HG02973 (cell line): ENCODE results near the gene MKRN2OS.
"Not testable (repeated sequence)": the region's sequence is repeated elsewhere in the genome, so short reads cannot be mapped to it uniquely, and the experiment has no call there.

Experiments used
- ATAC-seq: cut with Tn5 transposase; IDR thresholded peaks from one replicate; pipeline ENCODE4 v1.9.1; 2021; ENCODE audit warnings: moderate library complexity; ENCODE audit not compliant: unreplicated experiment

The MKRN2OS gene

DNA sequence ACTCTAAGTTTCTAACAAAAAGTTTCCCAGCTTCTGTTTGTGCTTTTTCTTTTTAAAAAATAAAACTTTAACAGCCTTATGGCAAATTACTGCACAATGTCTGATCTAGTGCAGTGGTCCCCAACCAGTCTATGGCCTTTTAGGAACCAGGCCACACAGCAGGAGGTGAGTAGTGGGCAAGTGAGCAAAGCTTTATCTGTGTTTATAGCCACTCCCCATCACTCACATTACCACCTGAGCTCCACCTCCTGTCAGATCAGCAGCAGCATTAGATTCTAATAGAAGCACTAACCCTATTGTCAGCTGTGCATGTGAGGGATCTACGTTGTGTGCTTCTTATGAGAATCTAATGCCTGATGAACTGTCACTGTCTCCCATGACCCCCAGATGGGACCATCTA is 17.2 kb upstream of the MKRN2OS start:
- ATAC-seq = no peak

GRCh38 chr3:12561397-12561796 is 16.1 kb upstream of the MKRN2OS start:
- no peak for ATAC-seq

DNA sequence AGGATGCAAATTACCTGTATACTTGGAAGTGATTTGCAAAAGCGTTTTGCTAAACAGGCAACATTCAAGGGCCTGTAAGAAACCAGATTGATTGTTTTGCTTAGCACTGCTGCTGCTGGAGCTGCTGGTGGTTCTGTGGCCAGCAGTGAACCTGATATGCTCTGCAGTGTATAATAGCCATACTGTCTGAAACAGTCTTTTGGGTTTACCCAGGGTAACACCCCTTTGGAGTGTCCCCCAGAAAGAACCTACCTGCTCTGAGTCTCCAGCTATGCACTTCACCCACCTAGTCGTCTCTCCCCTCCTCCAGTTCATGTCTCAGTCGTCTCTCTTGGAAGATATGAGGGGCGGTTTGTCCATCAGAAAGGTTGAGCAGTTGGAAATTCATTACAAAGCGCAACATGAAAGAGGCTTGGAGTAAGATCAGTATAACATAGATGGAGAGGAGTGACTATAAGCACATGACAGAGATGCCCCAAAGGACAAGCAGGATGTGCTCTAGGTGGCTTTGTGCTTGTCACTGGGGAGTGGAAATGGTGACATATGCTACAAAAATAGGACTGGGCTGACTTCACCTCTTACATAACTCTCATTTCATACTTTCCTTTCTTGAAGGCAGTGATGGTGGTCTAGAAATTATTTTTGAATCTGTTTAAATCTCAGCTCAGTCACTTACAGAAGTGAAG is 15.3 kb upstream of the MKRN2OS start:
- peak; percentile 53 for ATAC-seq

- ATAC-seq = no peak
These were observed 14.2 kb upstream of the MKRN2OS start for GRCh38 chr3:12559520-12559919.

DNA sequence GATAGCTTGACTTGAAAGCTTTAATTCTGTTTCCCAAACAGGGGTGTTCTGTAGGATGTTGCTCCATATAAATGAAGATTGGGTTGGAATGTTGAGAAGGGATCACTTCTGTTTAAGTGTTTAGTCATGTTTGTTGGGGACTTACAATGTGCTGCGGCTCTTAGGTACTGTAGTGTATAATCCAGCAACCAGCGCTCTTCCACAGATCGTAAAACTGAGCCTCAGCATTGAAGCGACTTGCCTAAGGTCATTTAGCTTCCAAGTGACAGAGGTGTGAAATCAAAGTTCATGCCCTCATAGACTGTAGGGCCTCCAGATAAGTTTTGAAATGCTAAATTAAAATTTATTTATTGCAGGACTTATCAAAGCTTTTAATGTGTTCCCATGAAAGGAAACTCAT is 13.4 kb upstream of the MKRN2OS start:
- ATAC-seq = no peak

DNA sequence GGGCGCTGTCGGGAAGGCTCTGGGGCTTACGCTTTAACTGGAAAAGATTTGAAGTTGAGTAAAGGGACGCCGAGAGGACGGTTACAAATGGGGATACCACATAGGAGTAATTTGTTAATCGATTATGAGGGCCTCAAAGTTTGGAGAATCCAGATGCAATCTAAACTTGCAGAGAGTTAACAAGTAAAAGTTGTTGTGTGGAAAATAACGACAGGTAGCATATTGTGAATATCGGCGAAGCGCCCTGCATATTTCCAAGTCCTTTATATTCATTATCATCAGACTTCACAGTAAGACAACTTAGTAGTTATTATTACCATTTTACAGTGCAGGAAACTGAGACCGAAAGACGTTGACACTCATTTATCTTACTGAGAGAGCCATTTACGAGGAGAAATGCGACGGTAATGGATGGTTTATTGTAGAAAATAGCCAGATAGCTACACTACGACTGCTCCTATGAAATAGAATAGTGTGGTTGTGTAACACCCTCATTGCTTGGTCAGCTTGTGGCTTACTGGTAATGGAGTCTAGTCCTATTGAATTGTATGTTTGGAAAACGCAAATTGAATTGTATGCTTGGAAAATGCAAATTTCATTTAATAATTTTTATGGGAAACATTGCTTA is 12.3 kb upstream of the MKRN2OS start:
- ATAC-seq = no peak

DNA sequence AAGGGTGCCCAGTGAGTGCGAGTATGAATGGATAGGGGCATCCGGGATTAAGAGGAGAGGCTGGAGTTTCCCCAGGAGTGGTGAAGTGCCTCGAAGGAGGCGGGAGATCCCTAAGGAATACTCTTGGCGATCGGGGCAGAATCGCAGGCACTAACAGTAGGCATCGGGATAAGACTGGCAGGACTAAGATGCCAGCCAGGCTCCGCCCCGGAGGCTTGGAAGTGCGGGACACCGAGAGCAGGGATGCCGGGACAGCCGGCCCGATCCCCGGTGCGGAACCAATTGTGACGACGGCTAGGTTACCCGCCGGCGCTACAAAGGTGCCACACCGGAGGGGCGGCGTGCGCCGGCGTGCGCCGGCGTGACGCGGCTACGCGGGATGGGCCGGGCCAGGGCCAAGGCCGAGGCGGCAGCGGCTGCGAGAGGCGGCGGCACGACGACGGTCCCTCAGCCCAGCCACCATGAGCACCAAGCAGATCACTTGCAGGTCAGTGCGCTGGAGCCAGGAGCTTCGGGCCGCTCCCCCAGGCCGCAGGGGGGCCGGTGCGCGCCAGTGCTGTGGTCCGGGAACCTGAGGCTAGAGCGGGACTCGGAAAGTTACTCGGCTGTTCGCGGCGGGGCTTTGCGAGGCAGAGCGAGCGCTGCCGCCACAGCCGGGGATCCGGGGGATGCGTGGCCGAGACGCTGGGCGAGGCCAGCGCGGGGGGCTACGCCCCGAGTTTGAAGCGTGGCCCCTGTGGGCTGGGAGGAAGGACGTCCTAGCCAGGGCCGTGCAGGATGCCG is 11.6 kb upstream of the MKRN2OS start, which contains the start of gene MKRN2:
MKRN2 (plus strand) TSS at position 398 of the 783 bp plus-strand sequence; CDS start at position 462, 64 bp downstream.
- ATAC-seq = peak; percentile 77

DNA sequence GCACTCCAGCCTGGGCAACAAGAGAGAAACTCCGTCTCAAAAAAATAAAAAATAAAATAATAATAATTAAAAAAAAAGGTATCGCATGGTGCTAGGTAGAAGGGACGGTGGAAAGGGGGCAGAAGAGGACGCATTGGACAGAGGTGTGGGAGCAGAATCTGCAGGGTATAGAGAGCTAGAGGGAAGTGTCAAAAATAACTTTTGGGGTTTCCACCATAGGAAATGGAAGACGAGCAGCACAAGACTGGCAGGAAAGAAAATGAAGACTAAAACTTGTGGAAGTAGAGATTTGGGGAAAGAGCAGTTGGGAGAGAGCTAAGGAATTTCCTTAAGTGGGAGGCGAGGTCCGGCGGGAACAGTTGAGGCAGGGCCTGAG is 11.0 kb upstream of the MKRN2OS start:
- ATAC-seq = no peak

DNA sequence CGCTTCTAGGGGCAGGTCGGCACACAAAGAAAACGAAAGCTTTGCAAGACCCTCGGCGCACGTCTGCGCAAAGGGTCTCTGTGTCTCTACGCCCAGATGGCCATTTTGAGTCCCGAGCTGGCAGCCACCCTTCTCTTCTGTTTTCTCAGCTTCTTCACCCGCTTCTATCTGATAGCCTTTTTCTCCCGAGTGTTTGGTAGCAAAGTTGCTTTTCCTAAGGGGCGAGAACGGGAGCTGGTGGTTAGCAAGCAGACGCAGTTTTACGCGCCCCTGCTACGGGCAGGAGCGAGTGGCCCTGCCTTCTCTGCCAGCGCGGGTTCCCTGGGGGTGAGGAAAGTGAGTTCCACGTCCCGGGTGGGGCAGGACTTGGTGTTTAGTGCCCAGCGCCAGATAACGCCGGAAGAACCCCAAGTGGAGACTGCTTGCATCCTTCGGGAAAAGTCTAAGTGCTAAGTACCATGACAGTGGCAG is 8.7 kb upstream of the MKRN2OS start:
- ATAC-seq = no peak

DNA sequence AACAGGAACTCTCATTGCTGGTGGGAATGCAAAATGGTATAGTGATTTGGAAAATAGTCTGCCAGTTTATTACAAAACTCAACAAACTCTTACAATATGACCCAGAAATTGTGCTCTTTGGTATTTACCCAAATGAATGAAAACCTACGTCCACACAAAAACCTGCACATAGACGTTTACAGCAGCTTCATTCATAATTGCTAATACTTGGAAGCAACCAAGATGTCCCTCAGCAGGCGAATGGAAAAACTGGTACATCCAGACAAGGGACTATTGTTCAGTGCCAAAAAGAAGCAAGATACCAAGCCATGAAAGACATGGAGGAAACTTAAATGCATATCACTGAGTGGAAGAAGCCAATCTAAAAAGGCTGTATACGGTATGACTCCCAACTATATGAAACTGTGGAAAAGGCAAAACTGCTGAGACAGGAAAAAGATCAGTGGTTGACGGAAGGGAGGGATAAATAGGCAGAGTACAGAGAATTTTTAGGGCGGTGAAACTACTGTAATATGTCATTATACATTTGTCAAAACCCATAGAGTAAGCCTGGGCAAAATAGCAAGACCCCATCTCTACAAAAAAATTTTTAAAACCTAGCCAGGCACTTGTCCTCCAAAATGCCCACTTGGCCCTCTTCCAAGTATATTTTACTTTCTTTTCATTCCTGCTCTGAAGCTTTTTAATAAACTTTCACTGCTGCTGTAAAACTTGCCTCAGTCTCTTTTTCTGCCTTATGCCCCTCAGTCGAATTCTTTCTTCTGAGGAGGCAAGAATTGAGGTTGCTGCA is 4.9 kb upstream of the MKRN2OS start:
- no peak for ATAC-seq

DNA sequence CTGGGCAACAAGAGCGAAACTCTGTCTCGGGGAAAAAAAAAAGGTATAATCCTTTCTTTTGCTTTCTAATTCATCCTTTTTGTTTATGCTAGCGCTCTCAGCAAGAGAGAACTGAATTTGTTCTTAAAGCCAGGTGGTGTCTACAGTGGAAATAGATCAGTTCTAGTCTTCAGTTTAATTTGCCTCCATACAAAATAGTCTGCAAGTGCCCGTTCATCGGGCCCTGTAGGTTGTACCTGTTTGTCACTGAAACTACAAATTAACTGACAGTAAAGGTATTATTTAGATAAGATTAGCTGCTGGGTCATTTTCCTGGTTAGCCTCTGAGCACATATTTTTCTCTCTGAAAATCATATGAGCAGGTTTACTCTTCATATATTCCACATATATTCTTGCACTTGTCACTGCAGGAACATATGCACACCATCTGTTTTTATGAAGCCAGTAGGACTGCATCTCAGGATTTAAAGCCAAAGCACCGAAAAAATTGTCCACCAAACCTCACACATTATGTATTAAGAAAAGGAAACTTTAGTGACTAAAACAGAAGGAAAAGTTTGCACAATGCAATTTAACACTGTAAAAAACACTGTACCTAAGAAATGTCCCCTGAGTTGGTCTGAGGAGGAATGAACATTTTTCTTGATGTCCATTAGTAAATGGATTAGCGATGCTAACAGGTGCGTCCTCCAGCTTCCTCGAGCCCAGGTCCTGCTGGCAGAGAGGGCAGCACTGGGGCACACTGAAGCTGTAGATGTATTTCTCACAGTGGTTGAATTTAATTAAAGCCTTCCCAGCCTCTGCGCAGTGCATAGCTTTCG is 437 bp downstream of the MKRN2OS start:
- ATAC-seq = no peak

DNA sequence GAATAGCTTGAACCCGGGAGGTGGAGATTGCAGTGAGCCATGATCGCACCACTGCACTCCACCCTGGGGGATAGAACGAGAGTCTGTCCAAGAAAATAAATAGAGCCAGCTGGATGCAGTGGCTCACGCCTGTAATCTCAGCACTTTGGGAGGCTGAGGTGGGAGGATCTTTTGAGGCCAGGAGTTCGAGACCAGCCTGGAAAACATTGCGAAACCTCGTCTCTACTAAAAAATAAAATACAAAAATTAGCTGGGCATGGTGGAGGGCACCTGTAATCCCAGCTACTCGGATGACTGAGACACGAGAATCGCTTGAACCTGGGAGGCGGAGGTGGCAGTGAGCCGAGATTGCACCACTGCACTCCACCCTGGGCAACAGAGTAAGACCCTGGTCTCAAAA is 1.8 kb downstream of the MKRN2OS start:
- ATAC-seq = not testable (repeated sequence)

- no peak for ATAC-seq
These were observed 3.7 kb downstream of the MKRN2OS start for GRCh38 chr3:12541625-12542024.

GRCh38 chr3:12536423-12536822 is 8.9 kb downstream of the MKRN2OS start:
- no peak for ATAC-seq

- no peak for ATAC-seq
These were observed 13.1 kb downstream of the MKRN2OS start for GRCh38 chr3:12532182-12532581.

DNA sequence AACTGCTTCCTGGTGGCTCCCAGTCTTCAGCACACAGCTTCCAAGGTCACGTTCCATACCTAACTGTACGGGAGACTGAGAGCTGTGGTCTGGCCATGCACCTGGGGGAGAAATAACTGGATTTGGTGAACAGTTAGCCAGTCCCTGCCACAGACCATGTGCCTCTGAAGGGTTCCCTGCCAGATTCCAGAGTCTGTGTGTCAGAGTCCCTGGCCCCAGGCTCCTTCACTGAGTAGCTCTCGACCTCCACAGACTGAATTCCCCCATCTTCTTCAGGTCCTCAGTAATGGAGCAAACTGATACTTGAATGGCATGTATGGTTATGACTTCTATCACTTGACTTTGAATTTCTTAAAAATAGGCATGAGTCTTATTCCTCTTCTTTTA is 17.5 kb downstream of the MKRN2OS start:
- ATAC-seq = no peak

- no peak for ATAC-seq
These were observed 22.6 kb downstream of the MKRN2OS start for GRCh38 chr3:12522721-12523120.

GRCh38 chr3:12521010-12521409 is 24.3 kb downstream of the MKRN2OS start:
- no peak for ATAC-seq

DNA sequence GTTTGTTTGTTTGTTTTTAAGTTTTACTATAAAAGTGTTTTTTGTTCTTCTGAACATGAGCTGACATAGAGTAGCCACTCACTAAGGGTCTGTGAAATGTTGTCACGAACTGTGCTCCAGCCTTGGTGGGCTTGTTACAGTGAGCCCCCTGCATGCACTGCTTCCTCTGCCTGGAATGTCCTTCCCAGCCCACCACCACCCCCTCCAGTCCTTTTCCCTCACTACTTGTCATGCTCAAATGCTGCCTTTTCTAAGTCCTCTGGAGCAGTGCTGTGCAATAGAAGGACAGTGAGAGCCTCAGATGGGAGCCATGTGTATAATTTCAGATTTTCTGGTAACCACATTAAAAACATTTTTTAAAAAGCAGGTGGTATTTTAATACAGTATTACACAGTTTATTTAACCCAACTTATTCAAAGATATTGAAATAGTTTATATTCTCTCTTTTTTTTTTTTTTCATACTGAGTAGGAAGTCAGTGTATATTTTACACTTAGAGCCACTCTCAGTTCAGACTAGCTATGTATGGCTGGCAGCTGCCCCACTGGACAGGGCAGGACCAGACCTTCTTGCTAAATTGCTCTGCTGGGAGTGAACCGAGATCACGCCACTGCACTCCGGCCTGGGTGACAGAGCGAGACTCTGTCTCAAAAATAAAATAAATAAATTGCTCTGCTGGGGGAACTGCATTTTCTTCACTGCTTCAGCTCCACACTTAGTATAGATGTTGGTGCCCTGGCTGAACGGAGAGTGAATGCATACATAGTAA is 26.9 kb downstream of the MKRN2OS start:
- ATAC-seq = no peak
